ENCODE data around the gene MYO1A.

MYO1A gene

DNA sequence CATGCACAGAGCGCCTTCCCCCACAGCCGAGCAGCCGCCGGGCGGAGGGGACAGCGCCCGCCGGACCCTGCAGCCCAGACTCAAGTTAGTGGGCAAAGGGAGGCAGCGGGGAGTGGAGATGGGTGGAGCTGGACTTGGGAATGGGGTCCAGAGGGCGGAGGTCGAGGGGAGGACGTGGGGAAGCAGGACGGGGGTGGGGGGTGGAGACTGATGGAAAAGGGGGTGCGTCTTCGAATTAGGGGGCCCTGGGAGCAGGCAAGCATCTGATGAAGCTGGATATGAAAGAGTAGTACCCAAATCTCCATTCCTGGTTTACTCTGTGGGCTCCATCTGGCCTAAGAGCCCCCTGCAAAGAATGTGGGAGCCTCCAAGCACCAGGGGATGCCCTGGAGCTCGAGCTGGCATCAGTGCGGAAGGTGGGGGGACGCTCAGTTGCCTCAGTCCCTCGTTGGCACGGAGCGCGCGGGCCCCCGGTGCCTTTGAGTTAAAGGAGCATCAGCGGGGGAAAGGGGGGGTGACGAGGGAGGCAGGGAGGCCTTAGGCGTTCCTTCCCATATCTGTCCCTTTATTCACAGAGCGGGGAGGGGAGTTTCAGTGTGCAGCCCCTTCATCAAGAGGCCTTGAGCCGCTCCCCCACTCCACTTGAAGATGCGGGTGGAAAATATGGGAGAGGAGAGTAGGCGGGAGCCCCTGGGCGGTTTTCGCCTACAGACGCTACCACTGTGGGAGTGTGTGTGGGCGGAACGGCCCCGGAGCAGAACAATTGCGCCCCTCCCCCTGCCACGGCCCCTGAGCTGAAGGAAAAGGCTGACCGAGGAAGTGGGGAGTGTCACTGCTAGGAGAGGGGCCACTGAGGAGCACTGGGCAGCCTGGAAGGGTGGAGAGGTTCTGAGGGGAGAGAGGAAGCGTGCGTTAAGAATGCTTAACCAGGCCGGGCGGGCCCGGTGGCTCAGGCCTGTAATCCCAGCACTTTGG, 39.6 kb upstream of the MYO1A start:
- peaks cover 16% of the 10 kb centered on the region for H3K79me1 ChIP-seq (ENCODE audit: low read depth, low read length)
- no peaks in the 10 kb centered on the region for H3K9me3 ChIP-seq (replicated peaks in 1 of 2; ENCODE audit: control insufficient read depth in 2 of 2, insufficient read depth in 1 of 2, low read depth in 1 of 2, low read length in 2 of 2)
- H2BK120ac ChIP-seq (ENCODE audit: low read depth, low read length): peak overlapping the region; percentile 88
- H3K14ac ChIP-seq (ENCODE audit: low read length): peak overlapping the region; percentile 86
- peak overlapping the region; percentile 44 for H2BK12ac ChIP-seq (ENCODE audit: low read length)
- H3K18ac ChIP-seq (ENCODE audit: low read length): peak overlapping the region; percentile 98
- H2AFZ ChIP-seq (ENCODE audit: low read length): peak overlapping the region; percentile 70
- H4K8ac ChIP-seq (ENCODE audit: low read depth, low read length): no peak overlapping the region
- peak overlapping the region; percentile 92 for H3K23ac ChIP-seq (ENCODE audit: low read depth, low read length, poor library complexity)
- peak overlapping the region; percentile 61 for H3K4me2 ChIP-seq (ENCODE audit: insufficient read depth, low read length, poor library complexity, severe bottlenecking)
- peaks cover 26 to 39% of the 10 kb centered on the region in 2 donors for H3K36me3 ChIP-seq (replicated peaks in 1 of 2; ENCODE audit: control insufficient read depth in 2 of 2, insufficient read depth in 2 of 2, low read length in 2 of 2)
- peak overlapping the region; percentile 85 for H2BK15ac ChIP-seq (ENCODE audit: low read length)
- peak overlapping the region; percentile 92 for H3K27ac ChIP-seq (replicated peaks; ENCODE audit: low read length)
- H3K4me3 ChIP-seq (ENCODE audit: low read length in 2 of 2): peak overlapping the region; percentile 92 to 99
- H2AK5ac ChIP-seq (ENCODE audit: low read depth, low read length): peak overlapping the region; percentile 98
- WGBS, 2 donors (ENCODE audit: extremely low coverage in 2 of 2, insufficient read length in 2 of 2, insufficient replicate concordance in 1 of 2): no CpG with 5 or more reads among the region's 45 CpGs
- peaks cover 34 to 36% of the 10 kb centered on the region in 2 donors for H3K4me1 ChIP-seq (ENCODE audit: control insufficient read depth in 2 of 2, insufficient read depth in 1 of 2, low read depth in 1 of 2, low read length in 2 of 2)
- H2BK5ac ChIP-seq (ENCODE audit: low read length): peak overlapping the region; percentile 97
- H3K9ac ChIP-seq (ENCODE audit: low read depth, low read length, poor library complexity): peak overlapping the region; percentile 99
- peak overlapping the region; percentile 46 for H4K91ac ChIP-seq (ENCODE audit: low read depth, low read length, poor library complexity)
- no peaks in the 10 kb centered on the region for H3K27me3 ChIP-seq (ENCODE audit: control insufficient read depth in 3 of 3, insufficient read depth in 3 of 3, low read depth in 1 of 3, low read length in 3 of 3)
- no peak for DNase-seq (ENCODE audit: low spot score)
- peak overlapping the region; percentile 4 for H3K4ac ChIP-seq (ENCODE audit: low read length)

DNA sequence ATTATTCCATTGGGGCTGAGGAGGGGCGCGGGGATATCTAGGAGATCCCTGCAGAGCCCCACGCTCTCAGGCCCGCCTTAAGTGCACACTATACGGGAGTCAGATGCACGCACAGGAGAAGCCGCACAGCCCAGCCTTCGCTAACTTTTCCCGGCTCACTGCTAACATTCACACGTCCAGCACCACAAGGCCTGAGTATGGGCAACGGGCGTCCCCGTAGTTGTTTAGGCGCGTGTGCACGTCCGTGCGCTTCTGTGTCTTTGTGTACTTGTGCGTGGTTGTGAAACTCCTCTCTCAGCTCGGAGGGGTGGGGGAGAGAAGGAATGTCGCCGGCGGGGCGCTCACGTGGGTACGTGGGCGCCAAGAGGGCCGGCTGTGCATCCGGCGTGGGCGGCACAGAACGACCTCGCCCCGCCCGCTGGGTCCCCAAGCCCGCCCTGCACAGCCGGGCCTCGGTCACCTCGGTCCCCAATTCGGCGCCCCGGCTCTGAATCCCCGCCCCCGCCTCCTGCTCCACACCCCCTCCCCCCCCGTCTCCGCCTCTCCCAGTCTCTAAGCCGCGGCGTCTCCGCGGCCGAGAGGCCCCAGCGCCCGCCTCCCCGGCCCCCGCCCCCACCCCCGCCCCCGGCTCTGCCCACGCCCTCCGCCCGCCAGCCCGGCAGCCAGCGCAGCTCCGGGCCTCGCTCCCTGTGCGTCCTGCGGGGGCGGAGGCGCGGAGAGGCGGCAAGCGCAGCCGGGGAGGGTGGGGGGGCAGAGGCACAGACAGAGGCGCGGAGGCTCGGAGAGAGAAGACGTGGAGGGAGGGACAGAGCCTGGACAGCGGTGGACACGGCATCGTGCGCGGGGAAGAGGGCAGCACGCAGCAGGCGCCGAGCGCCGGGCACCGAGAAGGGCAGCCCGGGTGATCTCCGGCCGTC, 38.7 kb upstream of the MYO1A start, which contains the start of gene NAB2:
Gene NAB2 (plus strand): TSS at position 761 of the 917 bp plus-strand sequence. CDS start 158 bp downstream, outside the sequence.
- peak within 1 kb of the TSS; percentile 92 for H3K23ac ChIP-seq (ENCODE audit: low read depth, low read length, poor library complexity)
- H3K27ac ChIP-seq (replicated peaks; ENCODE audit: low read length): peak within 1 kb of the TSS; percentile 96
- peak within 1 kb of the TSS; percentile 75 for H2AFZ ChIP-seq (ENCODE audit: low read length)
- H3K18ac ChIP-seq (ENCODE audit: low read length): peak within 1 kb of the TSS; percentile 98
- H3K14ac ChIP-seq (ENCODE audit: low read length): peak within 1 kb of the TSS; percentile 86
- H3K9me3 ChIP-seq (replicated peaks in 1 of 2; ENCODE audit: control insufficient read depth in 2 of 2, insufficient read depth in 1 of 2, low read depth in 1 of 2, low read length in 2 of 2): no peaks in the 10 kb centered on the region
- peak within 1 kb of the TSS; percentile 99 for H3K9ac ChIP-seq (ENCODE audit: low read depth, low read length, poor library complexity)
- H2BK15ac ChIP-seq (ENCODE audit: low read length): peak within 1 kb of the TSS; percentile 85
- H3K4me1 ChIP-seq (ENCODE audit: control insufficient read depth in 2 of 2, insufficient read depth in 1 of 2, low read depth in 1 of 2, low read length in 2 of 2): peaks cover 28% of the 10 kb centered on the region in 2 donors
- peak within 1 kb of the TSS; percentile 91 for H3K4me2 ChIP-seq (ENCODE audit: insufficient read depth, low read length, poor library complexity, severe bottlenecking)
- H3K4ac ChIP-seq (ENCODE audit: low read length): peak within 1 kb of the TSS; percentile 4
- H2BK5ac ChIP-seq (ENCODE audit: low read length): peak within 1 kb of the TSS; percentile 97
- H3K79me1 ChIP-seq (ENCODE audit: low read depth, low read length): peaks cover 12% of the 10 kb centered on the region
- H3K27me3 ChIP-seq (ENCODE audit: control insufficient read depth in 3 of 3, insufficient read depth in 3 of 3, low read depth in 1 of 3, low read length in 3 of 3): no peaks in the 10 kb centered on the region
- H2BK12ac ChIP-seq (ENCODE audit: low read length): peak within 1 kb of the TSS; percentile 44
- peaks cover 22 to 33% of the 10 kb centered on the region in 2 donors for H3K36me3 ChIP-seq (replicated peaks in 1 of 2; ENCODE audit: control insufficient read depth in 2 of 2, insufficient read depth in 2 of 2, low read length in 2 of 2)
- H2BK120ac ChIP-seq (ENCODE audit: low read depth, low read length): peak within 1 kb of the TSS; percentile 88
- H4K91ac ChIP-seq (ENCODE audit: low read depth, low read length, poor library complexity): peak within 1 kb of the TSS; percentile 87
- no peak within 1 kb of the TSS for H4K8ac ChIP-seq (ENCODE audit: low read depth, low read length)
- H2AK5ac ChIP-seq (ENCODE audit: low read depth, low read length): peak within 1 kb of the TSS; percentile 98
- peak; percentile 91 for DNase-seq (ENCODE audit: low spot score)
- no CpG with 5 or more reads among the region's 91 CpGs for WGBS, 2 donors (ENCODE audit: extremely low coverage in 2 of 2, insufficient read length in 2 of 2, insufficient replicate concordance in 1 of 2)
- H3K4me3 ChIP-seq (ENCODE audit: low read length in 2 of 2): peak within 1 kb of the TSS; percentile 92 to 99

DNA sequence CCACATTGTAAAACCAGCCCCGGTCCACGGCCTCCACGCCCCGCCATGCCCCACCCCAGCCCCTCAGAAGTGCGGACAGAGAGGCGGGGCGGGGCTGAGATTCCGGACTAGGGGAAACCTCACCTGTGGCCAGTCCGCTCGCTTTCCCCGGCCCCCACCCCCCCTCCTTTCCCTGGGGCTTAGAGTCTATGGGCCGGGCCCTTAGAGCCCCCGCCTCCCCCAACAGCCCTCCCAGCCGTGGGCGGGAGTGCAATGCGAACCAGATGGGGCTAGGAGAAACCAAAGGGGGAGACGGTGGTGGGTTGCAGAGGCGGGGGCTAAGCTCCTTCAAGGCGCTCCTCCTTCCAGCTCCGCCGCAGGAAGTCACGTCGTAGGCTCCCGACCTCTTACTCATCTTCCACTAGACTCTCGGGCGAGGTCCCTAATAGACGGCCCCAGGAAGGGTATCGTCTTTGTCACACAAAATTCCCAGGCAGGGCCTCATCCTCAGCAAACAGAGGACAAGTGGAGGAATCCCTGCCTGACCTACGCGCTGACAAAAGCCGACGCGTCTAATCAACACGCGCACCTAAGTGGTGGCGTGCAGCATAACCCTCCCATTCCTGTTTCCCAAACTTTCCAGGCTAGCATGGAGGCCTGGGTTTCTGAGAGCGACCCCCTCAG, 37.9 kb upstream of the MYO1A start:
- DNase-seq (ENCODE audit: low spot score): peak; percentile 94
- Histone ChIP-seq H3K14ac (ENCODE audit: low read length) (peak overlapping the region; percentile 1), H3K23ac (ENCODE audit: low read depth, low read length, poor library complexity) (no peak overlapping the region), H3K4ac (ENCODE audit: low read length) (no peak overlapping the region), H2BK12ac (ENCODE audit: low read length) (peak overlapping the region; percentile 12), H3K4me3 (ENCODE audit: low read length in 2 of 2) (peak overlapping the region; percentile 72 to 83), H2AK5ac (ENCODE audit: low read depth, low read length) (peak overlapping the region; percentile 49), H3K36me3 (replicated peaks in 1 of 2; ENCODE audit: control insufficient read depth in 2 of 2, insufficient read depth in 2 of 2, low read length in 2 of 2) (peaks cover 19 to 25% of the 10 kb centered on the region in 2 donors), H3K9me3 (replicated peaks in 1 of 2; ENCODE audit: control insufficient read depth in 2 of 2, insufficient read depth in 1 of 2, low read depth in 1 of 2, low read length in 2 of 2) (no peaks in the 10 kb centered on the region), H4K91ac (ENCODE audit: low read depth, low read length, poor library complexity) (peak overlapping the region; percentile 87), H3K4me2 (ENCODE audit: insufficient read depth, low read length, poor library complexity, severe bottlenecking) (peak overlapping the region; percentile 91), H3K27ac (replicated peaks; ENCODE audit: low read length) (peak overlapping the region; percentile 96), H2BK120ac (ENCODE audit: low read depth, low read length) (peak overlapping the region; percentile 99), H3K79me1 (ENCODE audit: low read depth, low read length) (peaks cover 8% of the 10 kb centered on the region), H3K27me3 (ENCODE audit: control insufficient read depth in 3 of 3, insufficient read depth in 3 of 3, low read depth in 1 of 3, low read length in 3 of 3) (no peaks in the 10 kb centered on the region), H2AFZ (ENCODE audit: low read length) (peak overlapping the region; percentile 75), H4K8ac (ENCODE audit: low read depth, low read length) (no peak overlapping the region), H2BK5ac (ENCODE audit: low read length) (peak overlapping the region; percentile 98), H3K18ac (ENCODE audit: low read length) (peak overlapping the region; percentile 98), H3K9ac (ENCODE audit: low read depth, low read length, poor library complexity) (peak overlapping the region; percentile 90), H3K4me1 (ENCODE audit: control insufficient read depth in 2 of 2, insufficient read depth in 1 of 2, low read depth in 1 of 2, low read length in 2 of 2) (peaks cover 22 to 23% of the 10 kb centered on the region in 2 donors), H2BK15ac (ENCODE audit: low read length) (peak overlapping the region; percentile 1)
- WGBS, 2 donors (ENCODE audit: extremely low coverage in 2 of 2, insufficient read length in 2 of 2, insufficient replicate concordance in 1 of 2): no CpG with 5 or more reads among the region's 37 CpGs

Measured in neuronal stem cell (in vitro differentiated cells).